HG03520 (cell line): ENCODE measurements around the gene SRPX2.
"Not testable (repeated sequence)": the region's sequence is repeated elsewhere in the genome, so short reads cannot be mapped to it uniquely, and the experiment has no call there.

Experiments
- ATAC-seq: cut with Tn5 transposase; IDR thresholded peaks from one replicate; pipeline ENCODE4 v1.9.1; 2021; ENCODE audit warnings: mild to moderate bottlenecking, moderate library complexity; ENCODE audit not compliant: unreplicated experiment

SRPX2 gene

DNA sequence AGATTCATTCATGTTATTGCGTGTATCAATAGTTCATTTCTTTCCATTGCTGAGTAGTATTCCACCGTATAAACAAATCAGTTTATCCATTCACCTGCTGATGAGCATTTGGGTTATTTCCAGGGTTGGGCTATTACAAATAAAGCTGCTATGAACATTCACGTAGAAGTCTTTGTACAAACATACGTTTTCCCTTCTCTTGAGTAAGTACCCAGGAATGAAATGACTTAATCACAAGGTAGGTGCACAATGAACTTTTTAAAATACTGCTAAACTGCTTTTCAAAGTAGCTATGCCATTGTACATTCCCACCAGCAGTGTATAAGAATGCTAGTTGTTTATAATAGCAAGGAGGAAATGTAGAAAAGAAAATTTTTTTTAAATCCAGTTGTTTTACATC, 52.0 kb downstream of the SRPX2 start:
- no peak for ATAC-seq

DNA sequence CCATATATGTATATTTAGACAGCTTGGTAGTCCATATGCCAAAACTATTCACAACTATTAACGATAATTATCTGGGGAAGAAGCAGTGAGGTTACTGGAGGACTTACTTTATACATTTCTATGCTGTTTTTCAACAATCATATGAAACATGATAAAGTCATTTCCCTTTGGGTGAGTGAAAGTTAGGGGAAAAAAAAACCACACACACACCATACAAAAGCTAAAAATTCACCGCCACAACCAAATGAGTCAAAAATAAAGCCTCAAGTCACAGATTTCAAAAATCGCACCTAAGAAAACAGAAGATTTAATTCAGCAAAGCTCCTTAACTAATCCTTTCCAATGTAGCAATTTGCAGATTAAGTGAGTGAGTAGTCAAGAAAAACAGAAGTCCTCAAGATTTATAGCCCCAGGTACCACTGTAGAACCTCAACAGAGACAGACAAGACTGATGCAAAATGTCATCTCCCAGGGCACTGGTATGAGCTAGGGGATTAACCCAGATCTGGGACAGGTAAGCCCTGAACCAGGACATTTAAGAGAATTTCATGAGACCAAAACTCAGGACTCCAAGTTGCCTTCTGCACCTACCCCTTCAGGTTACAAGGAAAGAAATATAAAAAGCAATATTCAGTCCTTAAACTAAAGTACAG, 52.8 kb downstream of the SRPX2 start:
- no peak for ATAC-seq

DNA sequence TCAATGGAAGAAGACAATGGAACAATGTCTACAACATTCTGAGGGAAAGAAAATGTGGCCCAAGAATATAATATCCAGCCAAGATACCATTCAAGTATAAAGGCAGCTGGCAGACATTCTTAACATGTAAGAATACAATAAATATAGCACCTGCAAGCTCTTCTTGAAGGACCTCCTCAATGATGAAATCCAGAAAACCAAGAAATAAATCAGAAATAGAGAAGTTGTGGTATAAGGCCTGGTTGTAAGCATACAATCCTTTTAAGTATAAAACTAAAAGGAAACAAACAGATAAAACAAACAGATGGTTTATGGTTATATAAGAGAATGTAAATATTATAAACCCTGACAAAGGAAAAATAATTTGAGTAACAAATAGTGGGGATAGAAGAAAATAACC, 54.6 kb downstream of the SRPX2 start:
- no peak for ATAC-seq

DNA sequence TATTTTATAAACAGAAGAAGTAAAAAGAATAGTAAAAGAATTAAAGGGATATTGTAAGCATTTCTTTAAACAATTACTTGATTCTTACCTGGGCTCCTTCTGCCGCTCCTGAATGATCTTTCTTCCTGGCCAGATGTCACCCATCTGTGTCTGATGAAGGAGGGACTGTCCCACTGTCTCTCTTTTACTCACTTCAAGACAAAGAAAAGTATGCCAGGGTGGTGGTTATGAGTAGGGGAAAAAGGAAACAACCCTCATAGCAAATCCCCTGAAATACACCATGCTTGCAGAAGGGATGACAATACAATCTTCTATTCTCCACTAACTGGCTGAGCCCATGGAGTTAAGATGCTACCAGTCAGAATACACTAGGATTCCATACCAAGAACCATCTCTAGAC, 56.8 kb downstream of the SRPX2 start:
- no peak for ATAC-seq

DNA sequence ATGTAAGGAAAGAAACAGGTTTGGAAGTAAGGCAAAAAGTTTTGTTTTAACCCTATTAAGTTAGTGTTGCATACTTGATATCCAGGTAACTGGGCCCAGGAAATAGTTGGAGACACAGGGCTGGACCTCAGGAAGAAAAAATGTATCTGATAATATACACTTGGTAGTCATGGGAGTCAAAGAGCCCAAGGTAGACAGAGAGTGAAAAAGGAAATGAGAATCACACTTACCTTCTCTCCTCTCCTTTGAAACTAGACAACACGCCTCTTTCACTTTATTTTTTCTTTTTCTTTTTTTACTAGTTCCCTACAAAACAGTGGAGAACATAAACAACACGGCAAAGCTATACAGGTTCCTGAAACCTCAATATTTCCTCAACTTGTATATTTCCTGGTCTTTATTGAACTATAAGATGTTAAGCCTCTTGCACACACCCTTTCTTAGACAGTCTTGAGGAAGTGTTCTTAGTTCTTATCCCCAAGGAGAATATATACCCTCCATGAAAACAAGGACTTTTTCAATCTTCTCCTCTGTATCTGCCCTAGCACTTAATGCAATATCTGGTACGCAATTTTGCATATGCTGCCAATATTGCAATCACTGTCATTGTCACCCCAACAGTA, 60.7 kb downstream of the SRPX2 start:
- ATAC-seq = no peak

DNA sequence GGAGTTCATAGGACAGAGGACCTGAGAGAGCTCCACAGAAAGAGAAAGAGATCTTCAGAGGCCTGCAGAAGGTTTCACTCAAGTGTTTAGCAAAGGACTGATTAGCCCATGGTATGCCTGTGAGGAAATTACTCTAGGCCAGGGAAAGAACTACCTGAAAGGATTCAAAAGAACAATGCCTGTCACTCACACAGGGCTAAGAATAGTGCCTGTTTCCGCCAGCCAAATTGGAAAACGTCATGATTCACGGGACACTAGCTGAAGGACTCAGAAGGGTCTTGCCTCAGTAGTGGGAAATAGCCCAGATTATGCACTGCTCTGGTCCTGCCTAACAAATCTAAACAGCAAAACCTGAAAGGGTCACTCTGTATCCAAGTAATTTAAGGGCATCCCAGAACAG, 66.8 kb downstream of the SRPX2 start:
- ATAC-seq = no peak

DNA sequence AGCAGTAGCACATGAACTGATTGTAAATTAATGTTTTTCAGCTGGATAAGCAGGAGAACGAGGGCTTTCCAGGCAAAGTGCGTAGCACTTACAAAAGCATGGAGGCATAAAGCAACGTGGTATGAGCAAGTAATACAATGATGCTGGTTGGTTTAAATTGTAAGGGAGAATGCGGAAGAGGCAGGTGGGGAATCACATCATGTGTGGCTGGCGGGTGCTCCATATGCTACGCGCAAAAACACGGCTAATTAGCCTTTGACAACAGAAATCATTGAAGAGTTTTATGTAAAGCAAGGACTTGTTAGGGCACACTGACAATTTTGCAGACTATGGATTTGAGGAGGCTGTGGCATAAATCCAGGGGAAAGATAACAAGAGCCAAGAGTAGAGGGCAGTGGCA, 73.4 kb downstream of the SRPX2 start:
- no peak for ATAC-seq

DNA sequence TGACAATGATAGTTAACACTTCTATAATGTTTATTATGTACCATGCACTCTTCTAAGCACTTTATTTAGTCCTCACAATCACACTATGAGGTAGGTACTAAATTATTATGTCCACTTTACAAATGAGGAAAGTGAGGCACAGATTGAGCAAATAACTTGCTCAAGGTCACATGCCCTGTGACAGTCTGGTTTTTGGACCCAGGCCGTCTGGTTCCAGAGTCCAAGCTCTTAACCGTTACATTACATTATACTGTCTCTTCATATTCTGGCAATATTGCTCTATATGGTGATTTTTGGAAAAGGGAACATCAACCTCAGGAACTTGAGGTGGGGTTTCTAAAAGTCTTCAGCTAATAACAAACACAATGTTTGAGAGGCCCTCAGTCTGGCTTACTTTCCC, 75.1 kb downstream of the SRPX2 start:
- ATAC-seq = no peak

DNA sequence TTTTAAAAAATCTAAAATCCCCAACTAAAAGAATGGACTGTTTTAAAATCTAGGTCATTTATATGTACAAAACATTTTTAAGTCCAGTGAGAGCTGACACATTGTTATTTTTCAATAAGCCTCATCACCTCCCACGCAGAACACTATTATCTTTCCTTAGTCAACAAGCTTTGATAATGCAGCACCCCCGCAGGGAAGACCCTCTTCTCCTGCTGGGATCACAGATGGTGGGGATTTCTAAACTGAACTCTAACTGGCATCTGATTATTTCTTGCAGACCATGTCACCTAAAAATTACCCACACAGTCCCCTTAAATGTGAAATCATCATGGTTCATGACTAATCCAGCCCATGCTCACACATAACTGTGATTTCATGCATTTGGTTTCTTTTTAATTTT, 76.3 kb downstream of the SRPX2 start:
- no peak for ATAC-seq

DNA sequence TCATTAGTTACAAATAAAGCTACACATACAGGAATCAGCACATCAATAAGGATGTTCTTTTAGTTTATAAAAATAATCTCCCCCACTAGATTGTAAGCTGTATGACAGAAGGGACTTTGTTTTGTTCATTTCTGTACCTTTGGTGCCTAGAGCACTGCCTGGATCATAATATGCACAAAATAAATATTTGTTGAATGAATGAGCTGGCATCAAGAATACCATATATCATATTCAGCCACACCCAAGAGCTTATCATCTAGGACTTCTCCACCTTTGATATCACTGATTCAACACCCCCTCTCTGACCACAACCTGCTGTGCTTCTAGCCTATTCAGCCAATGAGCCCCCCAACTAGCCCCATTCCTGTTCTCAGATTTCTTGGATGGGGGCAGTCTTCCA, 77.3 kb downstream of the SRPX2 start:
- ATAC-seq = no peak

DNA sequence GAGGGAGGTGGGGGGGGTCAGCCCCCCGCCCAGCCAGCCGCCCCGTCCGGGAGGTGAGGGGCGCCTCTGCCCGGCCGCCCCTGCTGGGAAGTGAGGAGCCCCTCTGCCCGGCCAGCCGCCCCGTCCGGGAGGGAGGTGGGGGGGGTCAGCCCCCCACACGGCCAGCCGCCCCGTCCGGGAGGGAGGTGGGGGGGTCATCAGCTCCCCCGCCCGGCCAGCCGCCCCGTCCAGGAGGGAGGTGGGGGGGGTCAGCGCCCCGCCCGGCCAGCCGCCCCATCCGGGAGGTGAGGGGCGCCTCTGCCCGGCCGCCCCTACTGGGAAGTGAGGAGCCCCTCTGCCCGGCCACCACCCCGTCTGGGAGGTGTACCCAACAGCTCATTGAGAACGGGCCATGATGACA, 80.0 kb downstream of the SRPX2 start:
- not testable (repeated sequence) for ATAC-seq
